K562 (cell line): Measurements from ENCODE around the gene RPP38. TPM values are rescaled to one million over a fixed set of nuclear protein-coding genes. Genes with fewer than 3 reads are reported as not detected.

ENCODE experiments used
- ATAC-seq: fragments of 200-7000 bp; cut with Tn5 transposase; 3 replicates; pipeline ENCODE4 v1.9.1; 2020; ENCODE audit warnings: moderate library complexity
- BruUV-seq: library from RNA; stranded (reverse); fragments of 400-500 nt; replicated peaks from 2 replicates; lab custom pipeline; 2021; lab: Mats Ljungman, UMichigan
- CTCF ChIA-PET: fragments of 300-600 bp; formaldehyde crosslinking; extraction: SDS; loops from one replicate; lab custom pipeline; 2021; ENCODE audit warnings: low intra/inter-chr PET ratio; lab: Yijun Ruan, JAX
- POLR2A ChIA-PET: fragments of 300-600, 350-650 bp; sonication (Branson Sonifier 250); formaldehyde crosslinking; extraction: SDS; loops from one replicate; lab custom pipeline; 2021; ENCODE audit warnings: antibody characterized with exemption, inconsistent platforms; lab: Yijun Ruan, JAX
- DNase-seq, 4 experiments: peaks; one replicate each; pipeline versions ENCODE4 v3.0.0 to v3.0.0-alpha.2; 2011 to 2018; ENCODE audit warnings: low spot score in 3 of 4, mixed read lengths in 3 of 4; ENCODE audit errors: extremely low read depth in 1 of 4
- FAIRE-seq: peaks from 2 replicates; lab custom pipeline; 2011; peaks lifted over from hg19 to GRCh38; lab: Jason Lieb, UNC
- H2AFZ ChIP-seq: 2 replicates; pipeline ENCODE4 v1.6.0; 2011; ENCODE audit warnings: low read depth, low read length, control low read depth, inconsistent platforms
- H3K27ac ChIP-seq: fragments of 200-600 bp; 3 replicates; pipeline ENCODE4 v1.8.0; 2011; ENCODE audit warnings: low read depth, mild to moderate bottlenecking, control low read depth, inconsistent platforms, low read length, moderate library complexity, mixed read lengths; ENCODE audit errors: extremely low read depth
- H3K27me3 ChIP-seq, 2 experiments: fragments of 300-600 bp in 1 of 2; 2 replicates in 1 of 2; 3 replicates in 1 of 2; pipeline versions ENCODE4 v1.6.0 to v1.8.0; 2011; ENCODE audit warnings: inconsistent platforms in 2 of 2, low read length in 2 of 2, mild to moderate bottlenecking in 1 of 2, mixed read lengths in 1 of 2, moderate library complexity in 1 of 2; ENCODE audit not compliant: control insufficient read depth in 2 of 2, insufficient read depth in 2 of 2
- H3K36me3 ChIP-seq: fragments of 300-600 bp; 3 replicates; pipeline ENCODE4 v1.8.0; 2011; ENCODE audit warnings: mild to moderate bottlenecking, low read length, inconsistent platforms; ENCODE audit not compliant: control insufficient read depth, insufficient read depth
- H3K4me1 ChIP-seq, 2 experiments: fragments of 200-600 bp in 1 of 2; replicated peaks in 1 of 2; 2 replicates in 1 of 2; 3 replicates in 1 of 2; pipeline versions ENCODE4 v1.5.1 to v1.8.0; 2011; ENCODE audit warnings: inconsistent platforms in 2 of 2, low read length in 2 of 2, mild to moderate bottlenecking in 1 of 2, mixed read lengths in 1 of 2, moderate library complexity in 1 of 2; ENCODE audit not compliant: control insufficient read depth in 2 of 2, insufficient read depth in 2 of 2
- H3K4me2 ChIP-seq: 2 replicates; pipeline ENCODE4 v1.6.1; 2011; ENCODE audit warnings: low read length, control low read depth, inconsistent platforms, mixed read lengths; ENCODE audit not compliant: insufficient read depth
- H3K4me3 ChIP-seq: fragments of 200-600 bp; sonication (generic), shearing (Covaris generic); 2 replicates; pipeline ENCODE4 v1.5.1; 2016; ENCODE audit warnings: control low read depth, inconsistent platforms
- H3K79me2 ChIP-seq: fragments of 200-600 bp; 3 replicates; pipeline ENCODE4 v1.8.0; 2011; ENCODE audit warnings: low read length, inconsistent platforms; ENCODE audit not compliant: control insufficient read depth, insufficient read depth
- H3K9ac ChIP-seq, 2 experiments: 2 replicates each; pipeline versions ENCODE4 v1.6.0 to v1.6.1; 2011; ENCODE audit warnings: low read depth in 2 of 2, low read length in 2 of 2, control low read depth in 1 of 2, inconsistent platforms in 1 of 2, mild to moderate bottlenecking in 1 of 2, mixed read lengths in 1 of 2; ENCODE audit not compliant: insufficient read depth in 1 of 2
- H3K9me1 ChIP-seq: one replicate; pipeline ENCODE4 v1.6.0; 2011; ENCODE audit warnings: inconsistent platforms, mild to moderate bottlenecking, low read length, moderate library complexity; ENCODE audit not compliant: control insufficient read depth, insufficient read depth
- H3K9me3 ChIP-seq: replicated peaks from 2 replicates; pipeline ENCODE4 v1.5.1; 2011; ENCODE audit warnings: low read depth, low read length, inconsistent platforms; ENCODE audit not compliant: control insufficient read depth, insufficient read depth
- H4K20me1 ChIP-seq: replicated peaks from 2 replicates; pipeline ENCODE4 v1.6.1; 2011; ENCODE audit warnings: low read length, inconsistent platforms, mixed read lengths; ENCODE audit not compliant: control insufficient read depth, insufficient read depth
- CHD2 ChIP-seq: IDR thresholded peaks from 2 replicates; pipeline ENCODE4 v1.6.1; 2011; ENCODE audit warnings: low read depth, low read length
- CREM ChIP-seq: IDR thresholded peaks from 2 replicates; pipeline ENCODE4 v1.6.1; 2014; ENCODE audit warnings: antibody characterized with exemption, low read depth
- CTBP1 ChIP-seq: fragments of 450-650 bp; IDR thresholded peaks from 2 replicates; pipeline ENCODE4 v1.6.1; 2016; ENCODE audit warnings: borderline replicate concordance
- EP400 ChIP-seq: fragments of 450-650 bp; IDR thresholded peaks from 2 replicates; pipeline ENCODE4 v1.6.1; 2017; ENCODE audit warnings: antibody characterized with exemption, mild to moderate bottlenecking, moderate library complexity
- MAX ChIP-seq: sonication (generic); formaldehyde crosslinking; IDR thresholded peaks from 2 replicates; pipeline ENCODE4 v1.9.0; 2022; ENCODE audit warnings: mild to moderate bottlenecking, missing genetic modification reagents
- MYBL2 ChIP-seq, 2 experiments: fragments of 450-650 bp in 1 of 2; sonication (generic) in 1 of 2; formaldehyde crosslinking in 1 of 2; IDR thresholded peaks; 2 replicates each; pipeline versions ENCODE4 v1.6.1 to v1.8.1; 2017 to 2022; ENCODE audit warnings: borderline replicate concordance in 1 of 2, inconsistent platforms in 1 of 2, low read depth in 1 of 2, mild to moderate bottlenecking in 1 of 2, missing genetic modification reagents in 1 of 2, moderate library complexity in 1 of 2
- NCOA1 ChIP-seq: fragments of 450-650 bp; IDR thresholded peaks from 2 replicates; pipeline ENCODE4 v1.6.1; 2016; ENCODE audit warnings: low read depth
- NELFE ChIP-seq: IDR thresholded peaks from 2 replicates; pipeline ENCODE4 v1.6.1; 2011; ENCODE audit warnings: mild to moderate bottlenecking; ENCODE audit not compliant: insufficient read depth, insufficient read length
- NRF1 ChIP-seq, 2 experiments: fragments of 450-650 bp; IDR thresholded peaks in 1 of 2; conservative IDR thresholded peaks in 1 of 2; 2 replicates each; pipeline ENCODE4 v1.6.1; 2014; ENCODE audit warnings: mild to moderate bottlenecking in 2 of 2
- RBBP5 ChIP-seq: fragments of 200-600 bp; sonication (generic); IDR thresholded peaks from 2 replicates; pipeline ENCODE4 v1.6.1; 2012; ENCODE audit warnings: borderline replicate concordance, mild to moderate bottlenecking, low read length, control low read depth, inconsistent platforms; ENCODE audit not compliant: insufficient read depth, poor library complexity, severe bottlenecking
- SMARCE1 ChIP-seq: fragments of 450-650 bp; IDR thresholded peaks from 2 replicates; pipeline ENCODE4 v1.7.1; 2016; ENCODE audit warnings: mild to moderate bottlenecking
- SOX6 ChIP-seq: fragments of 450-650 bp; IDR thresholded peaks from 2 replicates; pipeline ENCODE4 v1.6.1; 2014; ENCODE audit warnings: mild to moderate bottlenecking
- SREBF2 ChIP-seq: sonication (generic); formaldehyde crosslinking; IDR thresholded peaks from 2 replicates; pipeline ENCODE4 v1.4.0; 2020; ENCODE audit warnings: mild to moderate bottlenecking, missing genetic modification reagents
- THRAP3 ChIP-seq: fragments of 450-650 bp; IDR thresholded peaks from 2 replicates; pipeline ENCODE4 v1.6.1; 2016; ENCODE audit warnings: mild to moderate bottlenecking, inconsistent platforms, borderline replicate concordance
- WGBS: fragments of 100-300 bp; shearing (Covaris generic); methylation state at CpG from one replicate; pipeline ENCODE4 v1.1.6; 2016; ENCODE audit warnings: low coverage, mixed read lengths; ENCODE audit not compliant: insufficient coverage; ENCODE audit errors: missing lambda C conversion rate; 5-methylcytosine and 5-hydroxymethylcytosine counted together
- in situ Hi-C: fragments of 300-500 bp; cut with MboI; formaldehyde crosslinking; loops from 4 replicates; pipeline ENCODE4 v1.15.0; 2018; ENCODE audit warnings: inconsistent platforms, mixed read lengths
- intact Hi-C: fragments of 100-400 bp; cut with micrococcal nuclease; formaldehyde crosslinking; loops from 2 replicates; pipeline ENCODE4 v1.14.2; 2022
- polyA plus RNA-seq, 8 experiments: library from polyadenylated mRNA; depleted of rRNA in 4 of 8; stranded (reverse) in 5 of 8; unstranded in 3 of 8; fragments of >200 nt; fragmentation: Nextera tagmentation in 2 of 8; fragmentation: Illumina TruSeq in 1 of 8; extraction: Ambion mirVana in 2 of 8; extraction: Trizol in 1 of 8; gene quantifications; 2 replicates each; pipeline versions ENCODE4 v1.2.1 to v1.2.3, GENCODE V29; 2011 to 2014; ENCODE audit warnings: inconsistent platforms in 1 of 8, missing spikeins in 1 of 8
- total RNA-seq, 7 experiments: library from RNA; depleted of rRNA in 6 of 7; stranded (reverse); fragments of >200 nt in 6 of 7; fragmentation: Illumina TruSeq in 2 of 7; extraction: Trizol in 2 of 7; gene quantifications; 2 replicates each; pipeline versions ENCODE4 v1.2.1 to v1.2.3, GENCODE V29; 2011 to 2021; ENCODE audit warnings: low replicate concordance in 1 of 7
- TF ChIP-seq, protein P1 (sequence below): fragments of 250-450 bp; sonication (Bioruptor Pico); IDR thresholded peaks from 2 replicates; pipeline ENCODE4 v1.4.0; 2020; ENCODE audit warnings: mild to moderate bottlenecking, moderate library complexity
- TF ChIP-seq, protein P2 (sequence below), 3 experiments: fragments of 200-800 bp in 1 of 3; sonication (Bioruptor generic) in 1 of 3; sonication (generic) in 1 of 3; formaldehyde crosslinking in 1 of 3; IDR thresholded peaks; 2 replicates each; pipeline versions ENCODE4 v1.6.1 to v1.8.0; 2016 to 2022; ENCODE audit warnings: mild to moderate bottlenecking in 2 of 3, missing compliant biosample characterization in 2 of 3, missing genetic modification characterization in 2 of 3, missing genetic modification reagents in 1 of 3

RPP38 gene
- total and polyA plus RNA-seq, 9 of the 15 experiments (the other 6 are each of a cell fraction or from before 2014, with no cell fraction given): 26.3 to 58.6 (median 33.8) TPM

DNA sequence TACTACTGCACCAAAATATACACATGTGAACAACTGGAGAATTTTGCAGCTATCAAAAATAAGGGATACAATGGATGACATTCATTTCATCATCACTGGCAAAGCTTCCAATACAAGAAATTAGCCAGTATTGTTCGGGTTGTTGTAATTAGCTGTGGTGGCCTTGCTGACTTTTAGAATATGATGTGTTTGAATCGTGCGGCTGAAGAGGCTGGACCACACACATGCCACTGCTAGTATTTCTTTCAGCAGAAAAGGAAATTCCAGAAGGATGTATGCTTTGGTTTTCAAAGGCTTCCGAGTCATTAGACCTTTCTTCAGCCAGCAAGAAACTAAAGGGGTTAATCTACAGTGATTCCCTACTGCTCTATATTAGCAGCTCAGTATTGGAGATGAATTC, 16.6 kb downstream of the RPP38 start:
- ChIA-PET POLR2A (interaction anchor here (0.5 to 0.7 kb wide), 3 partner anchors 10 to 32 kb away, joined by 3 read pairs; no protein-coding TSS in a partner anchor), CTCF (no interaction called here)
- TF ChIP-seq SMARCE1 (no peak), THRAP3 (no peak), MYBL2 (IDR thresholded peaks at IDR 0.05; ENCODE audit: low read depth) (no peak), MYBL2 (CRISPR knock-in tag; IDR thresholded peaks at IDR 0.05; ENCODE audit: borderline replicate concordance) (no peak), SREBF2 (CRISPR knock-in tag) (no peak), CHD2 (no peak), CTBP1 (no peak), RBBP5 (no peak), CREM (no peak), MAX (CRISPR knock-in tag) (no peak), NRF1 (conservative IDR thresholded peaks at IDR 0.05 in 1 of 2, IDR thresholded peaks at IDR 0.05 in 1 of 2) (no peak), SOX6 (no peak), NELFE (no peak), EP400 (no peak), NCOA1 (no peak)
- TF ChIP-seq, protein P1, sequence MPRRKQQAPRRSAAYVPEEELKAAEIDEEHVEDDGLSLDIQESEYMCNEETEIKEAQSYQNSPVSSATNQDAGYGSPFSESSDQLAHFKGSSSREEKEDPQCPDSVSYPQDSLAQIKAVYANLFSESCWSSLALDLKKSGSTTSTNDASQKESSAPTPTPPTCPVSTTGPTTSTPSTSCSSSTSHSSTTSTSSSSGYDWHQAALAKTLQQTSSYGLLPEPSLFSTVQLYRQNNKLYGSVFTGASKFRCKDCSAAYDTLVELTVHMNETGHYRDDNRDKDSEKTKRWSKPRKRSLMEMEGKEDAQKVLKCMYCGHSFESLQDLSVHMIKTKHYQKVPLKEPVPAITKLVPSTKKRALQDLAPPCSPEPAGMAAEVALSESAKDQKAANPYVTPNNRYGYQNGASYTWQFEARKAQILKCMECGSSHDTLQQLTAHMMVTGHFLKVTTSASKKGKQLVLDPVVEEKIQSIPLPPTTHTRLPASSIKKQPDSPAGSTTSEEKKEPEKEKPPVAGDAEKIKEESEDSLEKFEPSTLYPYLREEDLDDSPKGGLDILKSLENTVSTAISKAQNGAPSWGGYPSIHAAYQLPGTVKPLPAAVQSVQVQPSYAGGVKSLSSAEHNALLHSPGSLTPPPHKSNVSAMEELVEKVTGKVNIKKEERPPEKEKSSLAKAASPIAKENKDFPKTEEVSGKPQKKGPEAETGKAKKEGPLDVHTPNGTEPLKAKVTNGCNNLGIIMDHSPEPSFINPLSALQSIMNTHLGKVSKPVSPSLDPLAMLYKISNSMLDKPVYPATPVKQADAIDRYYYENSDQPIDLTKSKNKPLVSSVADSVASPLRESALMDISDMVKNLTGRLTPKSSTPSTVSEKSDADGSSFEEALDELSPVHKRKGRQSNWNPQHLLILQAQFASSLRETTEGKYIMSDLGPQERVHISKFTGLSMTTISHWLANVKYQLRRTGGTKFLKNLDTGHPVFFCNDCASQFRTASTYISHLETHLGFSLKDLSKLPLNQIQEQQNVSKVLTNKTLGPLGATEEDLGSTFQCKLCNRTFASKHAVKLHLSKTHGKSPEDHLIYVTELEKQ: no peak
- TF ChIP-seq, protein P2, sequence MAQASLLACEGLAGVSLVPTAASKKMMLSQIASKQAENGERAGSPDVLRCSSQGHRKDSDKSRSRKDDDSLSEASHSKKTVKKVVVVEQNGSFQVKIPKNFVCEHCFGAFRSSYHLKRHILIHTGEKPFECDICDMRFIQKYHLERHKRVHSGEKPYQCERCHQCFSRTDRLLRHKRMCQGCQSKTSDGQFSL (CRISPR knock-in tag; IDR thresholded peaks at IDR 0.05): no peak
- TF ChIP-seq, protein P2 (tag; IDR thresholded peaks at IDR 0.05): no peak
- no peaks in the 10 kb centered on the region for H3K27me3 ChIP-seq
- no peak overlapping the region for H3K4me3 ChIP-seq
- intact Hi-C loops: no loop called here
- no peaks in the 10 kb centered on the region for H3K79me2 ChIP-seq
- DNase-seq: no peak
- no peaks in the 10 kb centered on the region for H3K9me1 ChIP-seq
- H3K4me1 ChIP-seq: no peaks in the 10 kb centered on the region
- no peak for FAIRE-seq
- H4K20me1 ChIP-seq: no peaks in the 10 kb centered on the region
- no peak overlapping the region for H2AFZ ChIP-seq
- no peak for ATAC-seq
- no peak overlapping the region for H3K4me2 ChIP-seq
- 90% methylated on average over 4 of the region's 4 CpGs for WGBS
- no TSS peak for BruUV-seq
- peaks cover 17% of the 10 kb centered on the region for H3K36me3 ChIP-seq
- H3K9me3 ChIP-seq: no peaks in the 10 kb centered on the region; the same call in 1 of the 2 replicates
- H3K9ac ChIP-seq: no peak overlapping the region
- in situ Hi-C loops: no loop called here
- H3K27ac ChIP-seq: no peak overlapping the region
